ENCODE results near the gene CKLF.
"Not testable (repeated sequence)": the region's sequence is repeated elsewhere in the genome, so short reads cannot be mapped to it uniquely, and the experiment has no call there.

Gene CKLF

DNA sequence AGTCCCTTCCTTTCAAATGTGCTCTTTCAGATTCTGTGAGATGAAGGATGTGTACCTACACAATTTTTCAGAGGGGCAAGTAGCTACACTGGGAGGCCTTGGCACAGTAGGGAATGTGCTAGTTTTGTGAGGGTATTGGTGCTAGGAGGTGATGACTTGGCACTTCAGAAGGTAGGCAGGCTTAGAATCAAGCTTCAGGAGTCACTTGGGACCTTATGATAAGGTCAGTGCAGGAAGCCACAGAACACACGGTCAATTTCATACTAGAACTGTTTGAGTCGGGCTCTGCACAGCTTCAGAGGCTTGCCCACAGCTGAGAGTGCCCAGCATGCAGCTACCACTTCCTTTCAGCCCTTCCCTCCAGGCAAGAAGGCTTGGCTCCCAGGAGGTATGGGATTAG is 20.0 kb downstream of the CKLF start:
- no peak for DNase-seq

DNA sequence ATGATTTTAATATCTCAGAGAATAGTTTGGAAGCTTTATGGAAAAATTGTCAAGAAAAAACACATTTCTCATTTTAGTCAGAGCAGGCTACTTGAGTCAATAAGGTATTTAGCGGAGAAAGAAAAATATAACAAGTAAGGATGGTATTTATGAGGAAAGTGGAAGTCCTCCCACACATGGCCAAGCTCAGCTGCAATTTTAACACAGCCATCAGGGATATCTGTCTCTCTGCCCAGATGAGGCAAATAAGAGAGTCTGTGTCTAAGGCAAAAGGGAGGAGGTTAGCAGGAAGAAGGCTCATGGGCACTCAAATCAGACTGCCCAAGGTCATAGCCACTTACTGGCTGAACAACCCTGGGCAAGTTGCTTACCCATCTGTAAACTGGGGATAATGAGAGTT is 21.7 kb downstream of the CKLF start:
- DNase-seq: no peak

DNA sequence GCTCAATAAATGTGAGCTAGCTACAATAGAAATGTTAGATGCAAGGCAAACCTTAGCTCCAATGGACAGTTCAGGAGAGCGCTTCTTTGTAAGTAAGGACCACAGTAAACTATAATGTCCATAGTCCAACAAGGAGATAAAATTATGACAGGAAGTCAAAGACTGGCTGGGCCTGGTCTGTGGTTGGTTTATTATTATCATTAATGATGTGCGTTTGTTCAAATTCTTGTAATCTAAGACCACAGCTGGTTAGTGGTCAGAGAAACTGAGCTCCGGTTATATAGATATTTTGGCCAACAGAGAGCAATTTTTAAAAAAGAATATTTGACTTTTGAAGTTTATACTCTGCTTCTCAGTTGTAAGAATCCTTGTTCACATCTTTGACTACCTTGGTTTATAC is 22.2 kb downstream of the CKLF start:
- no peak for DNase-seq

DNA sequence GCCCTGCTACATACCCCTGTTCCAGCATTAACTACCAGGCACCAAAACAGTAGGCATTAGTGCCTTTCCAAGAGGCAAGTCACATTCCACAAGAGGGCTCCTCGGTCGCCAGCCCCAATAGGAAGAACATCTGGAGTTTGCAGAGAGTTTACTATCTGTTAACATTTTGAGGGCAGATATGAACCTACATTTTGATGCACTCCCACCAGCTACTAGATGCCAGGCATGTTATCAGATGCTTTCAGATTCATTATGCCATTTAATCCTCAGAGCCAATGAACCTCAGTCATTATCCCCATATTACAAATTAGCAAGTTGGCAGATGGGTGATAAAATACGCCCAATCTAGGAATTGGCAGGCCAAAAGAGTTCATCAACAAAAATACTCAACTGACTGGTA is 22.7 kb downstream of the CKLF start:
- DNase-seq: no peak

DNA sequence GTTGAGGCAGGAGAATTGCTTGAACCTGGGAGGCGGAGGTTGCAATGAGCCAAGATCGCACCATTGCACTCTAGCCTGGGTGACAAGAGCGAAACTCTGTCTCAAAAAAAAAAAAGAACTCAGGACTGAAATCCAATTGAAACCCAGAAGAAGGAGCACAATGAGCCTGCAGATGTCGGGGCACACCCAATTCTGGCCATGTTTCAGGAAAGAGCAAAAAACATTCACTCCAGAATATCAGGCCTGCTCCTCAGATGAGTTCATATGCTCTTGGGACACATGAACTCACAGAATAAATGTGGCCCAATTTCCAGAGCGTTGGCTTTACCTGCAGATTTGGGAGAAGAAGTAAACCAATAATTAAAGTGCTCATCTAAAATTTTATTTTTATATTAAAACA is 23.9 kb downstream of the CKLF start:
- no peak for DNase-seq

DNA sequence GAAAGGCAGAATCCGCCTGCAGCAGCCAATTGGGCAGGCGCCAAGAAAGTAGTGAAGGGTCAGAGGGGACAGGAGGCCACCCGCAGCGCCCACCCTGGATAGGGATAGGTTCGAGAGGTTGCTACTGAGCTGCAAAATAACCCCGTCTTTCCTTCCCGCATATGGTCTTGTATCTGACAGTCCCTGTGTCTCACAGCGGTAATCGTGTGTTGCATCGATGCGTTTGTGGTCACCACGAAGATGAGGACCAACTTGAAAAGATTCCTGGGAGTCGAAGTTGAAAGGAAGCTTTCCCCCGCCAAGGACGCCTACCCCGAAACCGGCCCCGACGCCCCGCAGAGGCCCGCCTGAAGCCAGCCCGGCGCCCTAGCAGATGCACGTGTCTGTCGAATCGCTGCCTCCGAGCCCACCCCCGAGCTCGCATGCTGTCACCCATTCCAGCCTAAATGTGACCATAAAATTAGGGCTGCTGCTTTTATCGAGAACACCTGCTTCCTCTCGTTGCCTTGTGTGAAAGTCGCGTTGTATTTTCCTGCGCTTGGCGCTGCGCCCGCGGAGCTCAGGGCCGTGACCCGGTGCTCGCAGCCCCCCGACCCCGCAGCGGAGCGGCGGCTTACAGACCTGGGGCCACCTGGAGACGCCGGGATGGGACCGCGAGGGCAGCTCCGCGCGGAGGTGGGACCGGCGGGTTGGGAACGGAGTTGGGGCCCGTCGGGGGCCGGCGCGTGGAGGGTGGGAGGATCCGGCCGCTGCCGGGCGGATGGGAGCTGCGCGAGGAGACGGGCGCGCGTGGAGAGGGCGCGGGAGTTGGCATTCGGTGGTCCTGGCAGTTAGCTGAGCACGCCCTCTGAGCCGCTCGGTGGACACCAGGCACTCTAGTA is 26.5 kb downstream of the CKLF start, which contains the start of gene CMTM2:
TSS of gene CMTM2 (plus strand) at position 813 of the 881 bp plus-strand sequence. CDS start 145 bp downstream, outside the sequence.
- DNase-seq: no peak

DNA sequence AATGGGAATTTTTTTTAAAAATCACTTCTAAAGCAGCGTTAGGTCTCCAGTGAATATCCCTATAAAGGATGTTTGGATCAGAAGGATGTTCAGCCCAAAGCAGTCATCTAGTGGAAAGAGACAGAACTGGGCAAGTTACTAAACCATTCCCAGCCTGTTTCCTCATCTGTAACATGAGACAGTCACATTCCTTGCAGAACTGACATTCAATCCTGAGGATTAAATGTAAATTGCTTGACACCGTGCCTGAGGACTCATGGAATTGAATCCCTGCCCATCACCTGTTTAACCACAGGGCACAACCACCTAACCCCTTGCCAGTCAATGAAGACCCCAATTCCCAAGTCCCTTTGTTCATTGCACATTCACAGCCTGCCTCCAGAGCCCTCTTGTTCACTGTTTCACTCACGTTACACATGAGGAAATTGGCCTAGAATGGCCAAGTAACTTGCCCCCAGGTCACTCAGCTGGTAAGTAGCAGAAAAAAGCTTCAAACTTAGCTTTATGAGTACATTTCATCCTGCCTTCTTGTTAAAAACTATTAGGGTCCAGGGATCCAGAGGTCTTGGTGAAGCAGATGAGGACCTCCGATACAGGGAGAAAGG is 28.3 kb downstream of the CKLF start:
- DNase-seq: no peak

DNA sequence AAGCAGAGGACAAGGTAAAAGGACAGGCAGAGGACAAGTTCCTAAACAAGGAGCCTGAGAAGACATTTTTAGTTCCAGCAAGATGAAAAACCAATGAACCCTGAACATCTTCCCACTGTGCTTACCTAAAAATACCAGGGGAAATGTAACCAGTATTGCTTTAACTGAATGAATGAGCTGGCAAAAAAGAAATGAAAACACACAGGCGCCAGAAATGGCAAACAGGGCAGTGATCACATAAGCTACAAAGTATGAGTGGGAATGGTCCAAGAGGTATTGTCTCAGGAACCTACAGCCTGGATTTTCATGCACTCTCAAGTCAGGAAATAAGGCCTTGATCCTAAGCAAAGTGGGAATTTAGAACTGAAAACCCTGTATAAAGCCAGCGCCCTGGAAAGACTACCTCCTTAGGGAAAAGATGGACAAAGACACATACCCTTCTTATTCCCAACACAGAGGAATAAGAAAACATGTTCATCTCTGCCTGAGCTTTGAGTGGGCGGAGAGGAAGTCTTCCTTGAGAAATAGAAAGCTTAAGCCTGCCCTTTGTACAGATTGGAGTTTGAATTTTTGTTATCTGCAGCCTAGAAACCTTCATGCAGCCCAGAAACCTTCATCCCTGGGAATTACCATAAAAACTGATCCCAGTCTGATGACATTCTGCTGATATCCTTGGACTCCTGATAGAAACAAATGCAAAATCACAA is 29.0 kb downstream of the CKLF start:
- DNase-seq: no peak

DNA sequence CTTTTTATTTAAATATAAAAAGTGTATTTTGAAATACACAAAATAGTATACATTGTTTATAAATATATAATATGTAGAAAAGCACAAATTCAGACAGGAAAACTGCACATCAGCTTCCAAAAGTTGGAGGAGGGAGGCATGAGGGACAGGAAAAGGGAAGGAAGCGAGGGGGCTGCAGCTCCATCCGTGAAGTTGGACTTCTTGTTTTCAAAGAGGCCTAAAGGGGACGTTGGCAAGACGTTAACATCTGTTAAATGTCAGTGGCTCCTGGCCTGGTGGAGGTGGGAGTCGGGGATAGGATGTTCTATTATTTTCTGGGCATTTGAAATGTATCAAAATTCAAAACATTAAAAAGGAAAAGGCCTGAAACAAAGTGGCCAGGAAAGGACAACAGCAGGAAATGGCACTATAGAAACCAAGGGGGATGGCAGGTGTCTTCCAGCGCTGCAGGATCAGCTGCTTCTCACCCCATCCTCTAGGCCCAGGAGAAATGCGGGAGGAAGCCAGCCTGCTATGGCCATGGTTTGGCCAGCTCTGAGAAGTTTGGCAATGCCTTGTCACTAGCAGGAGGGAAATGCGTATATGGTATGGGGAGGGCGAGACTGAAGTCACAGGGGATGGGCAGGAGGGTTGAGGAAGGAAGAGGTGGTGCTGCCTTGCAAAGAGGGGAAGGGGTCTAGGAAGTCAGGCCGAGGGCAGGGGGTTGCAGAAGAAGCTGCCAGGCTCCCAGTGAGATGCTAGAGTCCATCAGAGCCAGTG is 33.3 kb downstream of the CKLF start:
- no peak for DNase-seq

DNA sequence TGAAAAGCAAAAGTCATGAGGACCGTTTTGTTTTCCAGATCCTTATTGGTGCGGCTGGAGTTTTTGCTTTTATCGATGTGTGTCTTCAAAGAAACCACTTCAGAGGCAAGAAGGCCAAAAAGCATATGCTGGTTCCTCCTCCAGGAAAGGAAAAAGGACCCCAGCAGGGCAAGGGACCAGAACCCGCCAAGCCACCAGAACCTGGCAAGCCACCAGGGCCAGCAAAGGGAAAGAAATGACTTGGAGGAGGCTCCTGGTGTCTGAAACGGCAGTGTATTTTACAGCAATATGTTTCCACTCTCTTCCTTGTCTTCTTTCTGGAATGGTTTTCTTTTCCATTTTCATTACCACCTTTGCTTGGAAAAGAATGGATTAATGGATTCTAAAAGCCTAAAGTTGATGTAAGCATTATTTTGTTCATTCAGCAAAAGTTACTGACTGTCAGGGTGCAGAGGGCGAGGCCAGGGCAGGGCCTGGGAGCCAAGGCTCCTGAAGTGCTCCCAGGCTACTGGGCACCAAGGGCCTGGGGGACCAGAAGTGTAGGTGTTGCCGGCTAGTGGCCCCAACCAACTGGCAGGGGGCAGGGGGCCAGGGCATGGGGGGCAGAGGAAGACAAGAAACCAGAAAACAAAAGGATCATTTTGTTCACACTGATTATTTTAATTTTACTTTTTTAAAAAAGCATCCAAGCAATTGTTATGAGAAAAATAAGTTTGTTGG is 35.7 kb downstream of the CKLF start:
- DNase-seq: no peak

DNA sequence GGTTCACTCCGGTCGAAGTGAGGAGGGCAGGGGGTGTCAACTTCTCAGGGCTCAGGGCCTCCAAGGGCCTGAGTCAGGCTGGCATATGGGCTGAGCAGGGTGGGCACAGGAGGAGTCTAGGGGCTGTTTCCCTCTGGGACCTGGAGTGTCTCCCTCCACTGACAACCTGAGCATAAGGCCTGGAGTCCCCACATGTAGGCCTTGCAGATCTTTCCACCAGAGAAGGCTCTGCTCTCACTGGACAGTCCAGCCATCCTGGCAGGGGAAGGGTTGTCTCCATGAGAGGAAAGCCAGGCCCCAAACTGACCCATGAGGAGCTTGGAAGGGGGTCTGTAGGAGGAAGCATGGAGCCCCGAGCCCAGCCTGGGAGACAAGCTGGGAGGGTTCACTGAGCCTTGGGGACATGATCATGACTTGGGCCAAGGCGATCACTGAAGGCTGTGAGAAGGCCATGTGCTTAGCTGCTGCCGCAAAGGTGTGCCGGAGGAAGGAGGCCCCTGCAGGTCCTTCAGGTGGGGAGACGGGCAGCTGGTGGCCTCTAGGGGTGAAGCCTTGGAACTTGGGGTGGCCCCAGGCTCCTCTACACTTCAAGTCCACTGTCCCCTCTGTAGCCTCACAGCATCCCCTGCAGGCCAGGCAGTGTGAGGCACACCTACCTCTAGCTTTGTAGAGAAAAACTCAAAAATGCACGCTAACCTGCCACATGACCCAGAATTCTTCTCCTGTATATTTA is 36.8 kb downstream of the CKLF start:
- no peak for DNase-seq

DNA sequence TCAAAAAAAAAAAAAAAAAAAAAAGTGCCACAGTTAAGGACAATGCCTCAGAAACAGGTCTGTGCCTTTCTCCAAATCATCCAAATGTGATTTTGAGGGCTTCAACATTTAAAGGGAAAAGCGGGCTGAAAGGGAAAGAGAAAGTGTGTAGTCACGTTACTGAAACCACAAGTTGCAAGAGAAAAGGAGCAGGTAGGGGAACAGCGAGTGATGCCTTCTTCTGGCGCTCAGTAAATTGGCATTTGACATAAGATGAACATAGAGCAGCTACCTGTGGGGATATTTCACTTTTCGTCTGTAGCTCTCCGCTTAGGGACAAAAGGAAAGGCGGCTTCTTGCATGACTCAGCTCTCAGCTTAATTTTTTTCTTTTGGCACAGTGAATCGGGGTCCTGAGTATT is 37.9 kb downstream of the CKLF start:
- DNase-seq: no peak

DNA sequence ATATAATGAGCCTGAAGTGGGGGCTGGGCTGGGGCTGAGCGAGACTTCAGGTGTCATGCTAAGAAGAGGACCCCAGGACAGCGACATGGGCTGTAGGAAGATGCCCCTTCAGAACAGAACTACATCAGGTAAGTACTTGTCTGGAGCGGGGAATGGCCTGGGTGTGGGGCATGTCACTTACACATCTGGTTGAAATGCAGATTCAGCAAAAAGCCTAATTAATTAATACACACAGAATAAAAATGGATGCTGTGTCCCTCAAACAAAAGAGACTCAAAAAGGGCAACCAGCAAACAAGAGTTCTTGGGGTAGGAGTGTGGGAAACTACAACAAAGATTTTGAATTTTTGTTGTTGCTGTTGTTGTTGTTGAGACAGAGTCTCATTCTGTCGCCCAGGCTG is 38.6 kb downstream of the CKLF start:
- no peak for DNase-seq

DNA sequence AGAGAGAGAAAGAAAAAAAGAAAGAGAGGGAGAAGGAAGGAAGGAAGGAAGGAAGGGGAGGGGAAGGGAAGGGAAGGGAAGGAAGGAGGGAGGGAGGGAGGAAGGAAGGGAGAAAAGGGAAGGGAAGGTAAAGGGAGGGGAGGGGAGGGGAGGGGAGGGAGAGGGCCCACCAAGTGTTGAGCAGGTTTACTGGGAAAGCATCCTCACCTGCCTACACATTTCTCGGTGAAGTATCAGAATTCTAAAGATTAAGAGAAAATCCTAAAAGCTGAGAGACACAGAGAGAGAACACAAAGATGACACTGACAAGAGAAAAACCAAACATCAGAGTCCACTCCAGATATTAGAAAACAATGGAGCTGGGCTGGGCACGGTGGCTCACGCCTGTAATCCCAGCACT is 39.9 kb downstream of the CKLF start:
- DNase-seq: no peak

DNA sequence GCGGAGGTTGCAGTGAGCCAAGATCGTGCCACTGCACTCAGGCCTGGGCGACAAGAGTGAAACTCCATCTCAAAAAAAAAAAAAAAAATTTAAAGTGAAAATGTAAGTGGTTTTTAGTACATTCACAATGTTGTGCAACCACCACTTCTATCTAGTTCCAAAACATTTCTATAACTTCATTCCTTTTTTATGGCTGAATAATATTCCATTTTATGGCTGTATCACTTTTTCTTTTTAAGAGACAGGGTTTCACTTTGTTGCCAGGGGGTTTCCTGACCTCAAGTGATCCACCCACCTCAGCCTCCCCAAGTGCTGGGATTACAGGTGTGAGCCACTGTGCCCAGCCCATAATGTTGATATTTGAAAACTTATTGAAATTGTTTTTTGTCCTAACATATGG is 40.4 kb downstream of the CKLF start:
- DNase-seq: no peak

DNA sequence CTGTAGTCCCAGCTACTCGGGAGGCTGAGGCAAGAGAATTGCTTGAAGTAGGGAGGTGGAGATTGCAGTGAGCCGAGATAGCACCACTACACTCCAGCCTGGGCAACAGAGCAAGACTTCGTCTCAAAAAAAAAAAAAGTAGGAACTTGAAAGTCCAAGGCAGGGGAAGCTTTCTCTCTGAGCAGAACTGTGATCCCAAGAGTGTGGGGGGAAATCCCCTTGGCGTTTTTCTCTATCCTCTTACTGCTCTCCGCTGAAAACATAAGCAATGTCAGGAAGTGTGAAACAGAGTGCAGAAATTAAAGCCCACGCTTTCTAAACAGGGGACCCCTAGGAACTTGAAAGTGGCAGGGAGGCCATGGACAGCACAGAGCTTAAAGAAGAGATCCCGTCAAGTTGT is 42.4 kb downstream of the CKLF start:
- no peak for DNase-seq

DNA sequence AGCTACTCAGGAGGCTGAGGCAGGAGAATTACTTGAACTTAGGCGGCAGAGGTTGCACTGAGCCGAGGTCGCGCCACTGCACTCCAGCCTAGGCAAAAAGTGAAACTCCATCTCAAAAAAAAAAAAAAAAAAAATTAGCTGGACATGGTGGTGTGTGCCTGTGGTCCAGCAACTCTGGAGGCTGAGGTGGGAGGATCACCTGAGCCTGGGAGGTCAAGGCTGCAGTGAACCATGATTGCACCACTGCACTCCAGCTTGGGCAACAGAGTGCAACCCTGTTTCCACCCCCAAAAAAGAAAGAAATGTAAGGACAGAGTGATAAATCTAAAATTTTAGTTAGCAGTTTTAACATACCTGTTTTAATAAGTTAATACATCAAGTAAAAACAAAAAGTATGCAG is 44.2 kb downstream of the CKLF start:
- DNase-seq: not testable (repeated sequence)

DNA sequence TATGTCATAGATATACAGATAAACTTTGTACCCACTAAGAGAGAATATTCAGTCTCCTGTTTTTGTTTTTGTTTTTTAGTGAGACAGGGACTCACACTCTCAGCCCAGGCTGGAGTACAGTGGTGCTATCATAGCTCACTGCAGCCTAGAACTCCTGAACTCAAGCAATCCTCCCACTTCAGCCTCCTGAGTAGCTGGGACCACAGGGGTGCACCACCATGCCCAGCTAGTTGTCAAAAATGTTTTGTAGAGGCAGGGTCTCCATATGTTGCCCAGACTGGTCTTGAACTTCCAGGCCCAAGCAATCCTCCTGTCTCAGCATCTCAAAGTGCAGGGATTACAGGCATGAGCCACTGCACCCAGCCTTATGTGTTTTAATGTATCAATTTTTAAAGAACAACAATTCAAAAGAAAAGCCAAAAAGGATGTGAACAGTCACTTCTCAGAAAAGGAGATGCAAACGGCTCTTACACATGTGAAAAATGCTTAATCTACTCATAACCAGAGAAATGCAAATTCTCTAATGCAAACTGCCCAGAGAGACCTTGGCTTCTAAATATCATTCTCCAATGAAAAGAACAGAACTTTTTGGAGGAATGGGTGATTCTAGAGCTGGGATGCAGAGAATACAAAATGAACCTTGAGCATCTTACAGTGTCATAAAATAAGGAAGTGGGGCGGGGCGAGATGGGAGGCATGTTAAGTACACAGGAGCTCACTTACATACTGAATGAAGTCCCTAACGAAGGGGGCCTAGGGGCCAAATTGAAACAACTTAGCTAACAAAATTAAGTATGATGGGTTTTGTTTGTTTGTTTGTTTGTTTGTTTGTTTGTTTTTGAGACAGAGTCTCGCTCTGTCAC is 44.8 kb downstream of the CKLF start:
- DNase-seq: no peak

DNA sequence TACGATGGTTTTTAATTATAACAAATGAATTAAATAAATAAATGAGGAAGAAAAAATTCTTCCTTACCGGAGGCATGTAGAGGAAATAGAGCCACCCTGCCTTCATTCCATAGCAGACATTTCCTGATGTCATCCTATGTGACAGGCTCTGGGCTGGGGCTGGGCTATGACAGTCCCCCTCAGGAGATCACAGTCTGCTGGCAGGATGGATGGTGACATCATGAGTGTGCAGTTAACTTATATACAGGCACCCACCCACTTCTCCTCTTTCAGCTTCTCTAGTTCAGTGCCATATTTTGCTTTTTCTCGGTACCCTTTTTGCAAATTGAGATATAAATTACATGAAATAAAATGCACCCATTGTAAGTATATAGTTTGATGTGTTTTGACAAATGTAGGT is 45.7 kb downstream of the CKLF start:
- no peak for DNase-seq

DNA sequence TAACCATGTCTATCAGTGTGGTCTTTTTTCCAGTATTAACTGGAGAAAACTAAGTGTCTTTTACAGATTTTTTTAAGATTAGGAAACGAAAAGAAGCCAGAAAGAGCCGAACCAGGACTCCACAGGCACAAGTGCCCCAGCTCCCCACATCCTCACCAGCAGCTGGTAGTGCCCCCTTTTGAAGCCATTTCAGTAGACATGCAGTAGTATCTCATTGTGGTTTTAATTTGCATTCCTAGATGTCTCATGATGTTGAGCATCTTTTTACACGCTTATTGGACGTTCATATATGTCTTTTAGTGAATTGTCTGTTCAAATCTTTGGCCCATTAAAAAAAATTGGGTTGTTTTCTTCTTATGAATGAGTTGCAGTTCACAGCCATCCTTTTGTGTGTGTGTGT is 47.4 kb downstream of the CKLF start:
- DNase-seq: no peak

DNA sequence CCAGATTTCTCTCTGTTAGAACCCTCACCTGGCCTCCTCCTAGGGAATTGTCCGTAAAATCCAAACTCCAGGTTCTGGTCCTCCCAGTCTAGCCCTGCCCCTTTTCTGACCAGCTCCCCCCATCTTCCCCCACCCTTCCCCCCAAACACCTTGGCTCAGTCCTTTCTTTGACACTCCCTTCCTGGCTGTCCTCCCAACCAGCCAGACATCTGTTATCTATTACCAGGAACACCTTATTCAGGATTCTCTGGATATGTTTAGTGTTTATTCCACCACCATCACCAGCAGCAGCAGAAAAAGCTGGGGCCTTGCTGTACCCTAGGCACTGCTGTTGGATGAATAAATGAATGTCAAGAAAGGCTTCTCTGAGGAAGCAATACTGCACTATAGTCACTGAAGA is 48.1 kb downstream of the CKLF start:
- DNase-seq: no peak
